ENCODE results near the gene ARFGAP1.

ARFGAP1 gene

DNA sequence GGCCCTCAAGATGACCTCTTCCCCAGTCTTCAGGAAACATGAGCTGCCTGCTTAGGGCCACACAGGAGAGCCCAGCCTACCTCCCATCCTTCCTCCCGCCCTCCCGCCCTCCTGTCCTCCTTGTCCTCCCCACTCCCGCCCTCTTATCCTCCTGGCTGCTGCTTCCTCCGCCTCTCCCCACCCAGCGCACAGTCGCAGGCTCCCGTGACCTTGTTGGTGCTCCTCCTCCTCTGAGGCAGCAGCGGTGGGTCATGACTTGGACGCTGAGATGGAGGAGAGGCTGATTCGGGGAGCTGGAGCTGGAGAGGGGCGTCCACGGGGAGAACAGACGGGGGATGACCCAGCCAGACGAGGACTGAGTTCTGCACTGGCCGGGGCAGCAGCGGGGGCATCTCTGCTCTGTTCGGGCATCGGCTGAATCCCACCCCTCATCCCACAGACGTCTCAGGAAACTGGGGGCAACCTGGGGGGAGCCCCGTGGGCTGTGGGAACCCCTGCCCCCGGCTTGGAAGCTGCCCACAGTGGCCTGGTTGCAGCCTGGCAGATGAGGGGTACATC, 56.2 kb downstream of the ARFGAP1 start:
- Histone ChIP-seq H4K20me1 (ENCODE audit: insufficient read depth, low read length, poor library complexity, severe bottlenecking) (no peaks in the 10 kb centered on the region), H3K4me3 (ENCODE audit: low read length, poor library complexity, severe bottlenecking) (no peak overlapping the region), H3K9ac (ENCODE audit: low read depth, low read length, poor library complexity, severe bottlenecking) (no peak overlapping the region), H3K27me3 (ENCODE audit: insufficient read depth, low read length, poor library complexity, severe bottlenecking) (no peaks in the 10 kb centered on the region), H3K36me3 (ENCODE audit: insufficient read depth, low read length) (no peaks in the 10 kb centered on the region), H3K9me2 (replicated peaks; ENCODE audit: low read depth, low read length) (no peaks in the 10 kb centered on the region), H3F3A (ENCODE audit: low read depth) (no peaks in the 10 kb centered on the region), H3K79me2 (ENCODE audit: insufficient read depth, low read length) (no peaks in the 10 kb centered on the region), H3K4me2 (ENCODE audit: low read depth, low read length, poor library complexity, severe bottlenecking) (no peak overlapping the region), H2AFZ (ENCODE audit: low read length) (no peak overlapping the region), H3K4me1 (ENCODE audit: insufficient read depth, low read length, poor library complexity, severe bottlenecking) (peaks cover 13% of the 10 kb centered on the region), H3K9me3 (ENCODE audit: insufficient read depth, low read depth, low read length) (no peaks in the 10 kb centered on the region; the same call in 1 of the 2 replicates)
- TF ChIP-seq EZH2phosphoT487 (IDR thresholded peaks at IDR 0.05; ENCODE audit: borderline replicate concordance) = no peak
- TF ChIP-seq, protein P1, sequence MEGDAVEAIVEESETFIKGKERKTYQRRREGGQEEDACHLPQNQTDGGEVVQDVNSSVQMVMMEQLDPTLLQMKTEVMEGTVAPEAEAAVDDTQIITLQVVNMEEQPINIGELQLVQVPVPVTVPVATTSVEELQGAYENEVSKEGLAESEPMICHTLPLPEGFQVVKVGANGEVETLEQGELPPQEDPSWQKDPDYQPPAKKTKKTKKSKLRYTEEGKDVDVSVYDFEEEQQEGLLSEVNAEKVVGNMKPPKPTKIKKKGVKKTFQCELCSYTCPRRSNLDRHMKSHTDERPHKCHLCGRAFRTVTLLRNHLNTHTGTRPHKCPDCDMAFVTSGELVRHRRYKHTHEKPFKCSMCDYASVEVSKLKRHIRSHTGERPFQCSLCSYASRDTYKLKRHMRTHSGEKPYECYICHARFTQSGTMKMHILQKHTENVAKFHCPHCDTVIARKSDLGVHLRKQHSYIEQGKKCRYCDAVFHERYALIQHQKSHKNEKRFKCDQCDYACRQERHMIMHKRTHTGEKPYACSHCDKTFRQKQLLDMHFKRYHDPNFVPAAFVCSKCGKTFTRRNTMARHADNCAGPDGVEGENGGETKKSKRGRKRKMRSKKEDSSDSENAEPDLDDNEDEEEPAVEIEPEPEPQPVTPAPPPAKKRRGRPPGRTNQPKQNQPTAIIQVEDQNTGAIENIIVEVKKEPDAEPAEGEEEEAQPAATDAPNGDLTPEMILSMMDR (conservative IDR thresholded peaks at IDR 0.05; ENCODE audit: low read length) = no peak

DNA sequence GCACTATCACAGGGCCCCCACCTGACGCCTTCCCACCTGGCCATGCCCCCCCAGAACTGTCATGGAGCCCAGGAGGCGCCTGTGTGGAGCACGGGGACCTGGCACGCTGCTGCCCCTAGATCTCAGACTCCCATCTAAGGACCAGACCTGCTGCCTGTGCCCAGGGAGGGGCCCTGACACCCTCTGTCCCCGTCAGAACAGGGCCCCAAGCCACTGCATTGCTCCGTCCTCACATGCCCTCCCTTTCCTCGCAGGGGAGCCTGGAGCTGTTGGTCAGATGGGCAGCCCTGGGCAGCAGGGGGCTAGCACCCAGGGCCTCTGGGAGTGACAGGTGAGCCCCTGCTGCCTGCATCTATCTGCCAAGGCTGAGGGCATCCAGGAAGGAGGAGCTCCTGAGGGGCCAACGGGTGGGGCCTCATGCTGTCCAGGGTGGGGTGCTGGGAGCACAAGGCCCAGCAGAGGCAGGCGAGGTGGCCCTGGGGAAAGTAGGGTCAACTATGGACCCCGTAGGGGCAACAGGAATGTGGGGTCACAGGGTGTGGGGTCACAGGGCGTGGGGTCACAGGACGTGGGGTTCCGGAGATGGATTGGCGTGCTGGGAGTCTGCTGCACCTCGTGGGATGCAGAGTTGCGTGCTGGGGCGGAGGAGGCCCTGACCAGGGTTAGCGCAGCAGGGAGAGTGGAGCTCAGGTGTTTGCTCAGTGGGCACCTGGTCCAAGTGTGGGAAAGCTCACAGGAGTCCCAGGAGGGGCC, 56.9 kb downstream of the ARFGAP1 start:
- no peaks in the 10 kb centered on the region for H3F3A ChIP-seq (ENCODE audit: low read depth)
- no peak overlapping the region for H3K4me3 ChIP-seq (ENCODE audit: low read length, poor library complexity, severe bottlenecking)
- H2AFZ ChIP-seq (ENCODE audit: low read length) = no peak overlapping the region
- H3K79me2 ChIP-seq (ENCODE audit: insufficient read depth, low read length) = no peaks in the 10 kb centered on the region
- no peaks in the 10 kb centered on the region for H4K20me1 ChIP-seq (ENCODE audit: insufficient read depth, low read length, poor library complexity, severe bottlenecking)
- no peak overlapping the region for H3K9ac ChIP-seq (ENCODE audit: low read depth, low read length, poor library complexity, severe bottlenecking)
- no peaks in the 10 kb centered on the region for H3K9me2 ChIP-seq (replicated peaks; ENCODE audit: low read depth, low read length)
- H3K27me3 ChIP-seq (ENCODE audit: insufficient read depth, low read length, poor library complexity, severe bottlenecking) = no peaks in the 10 kb centered on the region
- TF ChIP-seq, protein P1 (conservative IDR thresholded peaks at IDR 0.05; ENCODE audit: low read length) = no peak
- no peak for TF ChIP-seq EZH2phosphoT487 (IDR thresholded peaks at IDR 0.05; ENCODE audit: borderline replicate concordance)
- H3K36me3 ChIP-seq (ENCODE audit: insufficient read depth, low read length) = no peaks in the 10 kb centered on the region
- H3K4me1 ChIP-seq (ENCODE audit: insufficient read depth, low read length, poor library complexity, severe bottlenecking) = peaks cover 13% of the 10 kb centered on the region
- H3K4me2 ChIP-seq (ENCODE audit: low read depth, low read length, poor library complexity, severe bottlenecking) = no peak overlapping the region
- H3K9me3 ChIP-seq (ENCODE audit: insufficient read depth, low read depth, low read length) = no peaks in the 10 kb centered on the region; the same call in 1 of the 2 replicates

DNA sequence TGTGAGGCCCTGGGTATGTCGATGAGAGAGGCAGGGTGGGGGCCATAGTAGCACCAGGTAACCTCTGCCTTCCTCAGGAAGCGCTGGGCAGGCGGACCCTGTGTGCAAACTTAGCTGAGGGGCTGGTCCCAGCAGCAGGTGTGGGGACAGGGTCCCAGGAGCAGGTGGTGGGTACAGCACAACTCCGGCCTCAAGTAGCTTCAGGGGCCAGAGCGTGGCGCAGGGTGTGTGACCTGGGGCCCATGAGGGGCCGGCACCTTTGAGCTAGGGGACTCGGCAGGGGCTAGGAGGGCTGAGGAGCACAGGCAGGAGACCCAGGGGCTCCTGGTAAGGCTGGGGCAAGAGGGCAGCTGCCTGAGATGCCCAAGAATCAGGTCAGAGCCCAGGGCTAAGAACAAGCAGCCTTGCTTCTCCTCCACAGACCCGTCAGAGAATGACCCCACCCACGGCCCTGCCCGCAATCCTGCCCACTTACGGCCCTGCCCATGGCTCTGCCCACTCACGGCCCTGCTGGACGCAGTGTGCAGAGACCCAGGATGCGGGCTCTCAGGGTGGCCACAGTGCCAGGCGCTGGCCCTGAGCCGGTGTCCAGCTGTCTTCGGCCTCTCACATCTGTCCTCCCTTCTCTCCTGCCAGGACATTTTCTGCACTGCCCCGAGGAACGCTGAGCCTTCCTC, 57.6 kb downstream of the ARFGAP1 start:
- Histone ChIP-seq H3K4me1 (ENCODE audit: insufficient read depth, low read length, poor library complexity, severe bottlenecking) (peaks cover 13% of the 10 kb centered on the region), H3K4me2 (ENCODE audit: low read depth, low read length, poor library complexity, severe bottlenecking) (no peak overlapping the region), H3K9ac (ENCODE audit: low read depth, low read length, poor library complexity, severe bottlenecking) (no peak overlapping the region), H3F3A (ENCODE audit: low read depth) (no peaks in the 10 kb centered on the region), H3K36me3 (ENCODE audit: insufficient read depth, low read length) (no peaks in the 10 kb centered on the region), H2AFZ (ENCODE audit: low read length) (no peak overlapping the region), H3K79me2 (ENCODE audit: insufficient read depth, low read length) (no peaks in the 10 kb centered on the region), H3K4me3 (ENCODE audit: low read length, poor library complexity, severe bottlenecking) (no peak overlapping the region), H3K27me3 (ENCODE audit: insufficient read depth, low read length, poor library complexity, severe bottlenecking) (no peaks in the 10 kb centered on the region), H3K9me2 (replicated peaks; ENCODE audit: low read depth, low read length) (no peaks in the 10 kb centered on the region), H4K20me1 (ENCODE audit: insufficient read depth, low read length, poor library complexity, severe bottlenecking) (no peaks in the 10 kb centered on the region), H3K9me3 (ENCODE audit: insufficient read depth, low read depth, low read length) (no peaks in the 10 kb centered on the region; the same call in 1 of the 2 replicates)
- no peak for TF ChIP-seq EZH2phosphoT487 (IDR thresholded peaks at IDR 0.05; ENCODE audit: borderline replicate concordance)
- TF ChIP-seq, protein P1 (conservative IDR thresholded peaks at IDR 0.05; ENCODE audit: low read length) = no peak
